IPS-NIHi7 (cell line): ENCODE measurements around the gene CLSTN2.
"Not testable (repeated sequence)": the region's sequence is repeated elsewhere in the genome, so short reads cannot be mapped to it uniquely, and the experiment has no call there.

Experiments
- DNase-seq: peaks from one replicate; pipeline ENCODE4 v3.0.0; 2012; ENCODE audit warnings: mixed read lengths; ENCODE audit errors: extremely low spot score

CLSTN2 gene

GRCh38 chr3:140423146-140423545, 488.2 kb downstream of the CLSTN2 start:
- DNase-seq = no peak

DNA sequence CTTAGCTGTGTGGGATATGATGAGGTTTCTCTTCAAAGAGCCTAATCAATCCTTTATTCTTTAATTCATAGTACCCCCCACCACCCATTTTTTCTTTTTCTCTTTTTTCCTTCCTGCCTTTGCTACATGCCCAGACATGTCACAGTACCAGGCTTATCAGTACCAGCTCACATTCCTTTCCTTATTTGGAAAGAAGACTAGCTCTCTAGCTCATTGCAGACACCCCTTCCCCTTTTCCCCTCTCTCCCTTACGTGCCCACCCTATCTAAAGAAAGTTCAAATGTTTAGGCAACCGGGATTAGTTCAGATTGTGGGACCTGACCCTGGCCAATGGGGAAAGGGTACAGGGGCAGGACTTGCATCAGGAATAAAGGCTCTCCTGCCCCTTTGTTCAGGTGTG, 488.6 kb downstream of the CLSTN2 start:
- not testable (repeated sequence) for DNase-seq

GRCh38 chr3:140424211-140424610, 489.2 kb downstream of the CLSTN2 start:
- no peak for DNase-seq

DNA sequence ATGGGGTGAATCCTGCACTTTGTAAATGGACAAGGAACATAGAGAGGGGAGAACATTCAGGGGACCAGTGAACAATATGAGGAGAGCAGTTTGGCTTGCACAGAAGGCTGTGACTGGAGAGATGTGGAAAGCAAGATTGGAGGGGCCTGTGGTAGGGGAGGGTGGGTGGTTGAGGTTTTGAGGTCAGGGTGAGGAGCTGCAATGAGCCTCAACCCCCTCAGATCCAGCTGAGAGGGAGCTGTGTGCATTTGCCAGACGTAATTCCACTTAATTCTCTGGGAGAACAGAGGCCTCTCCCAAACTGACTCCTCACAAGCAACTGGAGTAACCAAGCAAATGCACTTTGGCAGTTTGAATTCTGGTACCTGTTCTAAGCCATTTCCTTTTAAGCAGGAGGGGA, 489.7 kb downstream of the CLSTN2 start:
- no peak for DNase-seq

- DNase-seq = no peak
Measured at GRCh38 chr3:140427786-140428185, 492.8 kb downstream of the CLSTN2 start.

DNA sequence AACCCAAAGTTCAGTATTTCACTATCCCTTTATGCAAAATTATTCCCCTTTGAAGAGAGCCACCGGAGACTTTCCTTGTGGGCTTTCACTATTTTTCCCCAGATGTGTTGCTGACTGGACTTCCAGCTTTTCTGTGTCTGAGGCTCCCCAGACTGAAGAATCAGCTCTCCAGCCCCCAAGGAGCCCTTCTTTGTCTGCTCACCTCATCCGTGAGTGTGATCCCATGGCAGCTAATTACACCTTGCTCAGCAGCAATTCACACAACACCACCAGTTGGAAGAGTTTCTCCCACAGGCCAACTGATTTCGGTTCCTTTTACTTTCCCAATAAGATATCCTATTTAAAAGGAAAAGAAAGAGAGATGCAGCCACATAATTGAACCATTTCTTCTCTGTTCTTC, 493.4 kb downstream of the CLSTN2 start:
- no peak for DNase-seq

- DNase-seq = no peak
Measured at GRCh38 chr3:140429791-140430190, 494.8 kb downstream of the CLSTN2 start.

DNA sequence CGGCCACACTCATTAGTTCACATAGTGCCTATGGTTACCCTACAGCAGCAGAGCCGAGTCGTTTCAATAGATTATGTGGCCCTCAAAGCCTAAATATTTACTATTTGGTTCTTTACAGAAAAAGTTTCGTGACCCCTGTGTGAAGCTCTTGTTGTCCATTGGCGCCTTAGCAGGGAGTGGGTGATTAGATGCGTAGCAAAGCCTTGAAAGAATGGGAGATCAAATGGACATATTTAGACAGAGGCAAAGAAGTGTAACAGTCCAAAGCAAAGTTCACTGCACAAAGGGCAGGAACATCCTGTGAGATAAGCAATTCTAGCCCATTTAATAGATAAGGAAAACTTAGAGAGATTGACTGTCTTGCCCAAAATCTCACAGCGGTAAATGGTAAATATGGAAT, 495.5 kb downstream of the CLSTN2 start:
- DNase-seq = no peak

DNA sequence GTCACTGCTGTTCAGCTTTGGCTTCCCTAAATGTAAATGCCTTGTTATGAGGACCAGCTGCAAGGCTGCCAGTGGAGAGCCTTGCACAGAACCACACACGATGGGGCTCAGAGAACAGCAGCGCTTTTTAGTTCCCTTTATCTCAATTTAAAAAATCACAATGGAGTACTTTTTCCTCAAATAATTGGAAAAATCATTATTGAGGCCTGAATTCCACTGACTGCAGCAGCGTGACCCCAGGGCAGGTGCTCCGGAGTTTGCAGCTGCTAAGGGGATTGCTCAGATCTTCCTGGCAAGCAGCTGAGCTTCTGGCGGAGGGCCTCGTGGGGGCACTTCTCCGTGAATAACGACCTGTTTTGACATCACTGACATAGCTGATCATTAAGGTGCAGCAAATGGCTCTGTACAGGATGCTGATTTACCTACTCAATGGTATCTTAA, 497.3 kb downstream of the CLSTN2 start:
- DNase-seq = no peak

- no peak for DNase-seq
Measured at GRCh38 chr3:140433431-140433830, 498.4 kb downstream of the CLSTN2 start.

GRCh38 chr3:140434261-140434905, 499.4 kb downstream of the CLSTN2 start:
- DNase-seq = no peak

DNA sequence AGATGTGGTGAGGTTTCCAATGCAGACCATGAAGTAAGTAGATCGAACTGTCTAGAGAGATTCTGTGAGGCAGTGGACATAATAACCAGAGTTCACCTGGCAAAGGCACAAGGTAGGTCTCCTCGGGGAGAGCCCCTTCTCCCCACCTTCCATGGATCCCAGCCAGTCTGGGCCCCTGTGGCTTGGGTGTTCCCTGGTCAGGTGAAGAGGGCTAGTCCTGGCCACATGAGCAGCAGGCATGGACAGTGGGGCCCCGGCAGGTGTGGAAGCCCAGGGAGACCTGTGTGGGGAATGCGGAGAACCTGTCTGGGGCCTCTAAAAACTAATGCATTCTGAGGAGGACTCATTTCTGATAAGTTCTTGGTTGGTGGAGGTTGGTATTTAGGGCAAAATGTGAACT, 501.4 kb downstream of the CLSTN2 start:
- no peak for DNase-seq

DNA sequence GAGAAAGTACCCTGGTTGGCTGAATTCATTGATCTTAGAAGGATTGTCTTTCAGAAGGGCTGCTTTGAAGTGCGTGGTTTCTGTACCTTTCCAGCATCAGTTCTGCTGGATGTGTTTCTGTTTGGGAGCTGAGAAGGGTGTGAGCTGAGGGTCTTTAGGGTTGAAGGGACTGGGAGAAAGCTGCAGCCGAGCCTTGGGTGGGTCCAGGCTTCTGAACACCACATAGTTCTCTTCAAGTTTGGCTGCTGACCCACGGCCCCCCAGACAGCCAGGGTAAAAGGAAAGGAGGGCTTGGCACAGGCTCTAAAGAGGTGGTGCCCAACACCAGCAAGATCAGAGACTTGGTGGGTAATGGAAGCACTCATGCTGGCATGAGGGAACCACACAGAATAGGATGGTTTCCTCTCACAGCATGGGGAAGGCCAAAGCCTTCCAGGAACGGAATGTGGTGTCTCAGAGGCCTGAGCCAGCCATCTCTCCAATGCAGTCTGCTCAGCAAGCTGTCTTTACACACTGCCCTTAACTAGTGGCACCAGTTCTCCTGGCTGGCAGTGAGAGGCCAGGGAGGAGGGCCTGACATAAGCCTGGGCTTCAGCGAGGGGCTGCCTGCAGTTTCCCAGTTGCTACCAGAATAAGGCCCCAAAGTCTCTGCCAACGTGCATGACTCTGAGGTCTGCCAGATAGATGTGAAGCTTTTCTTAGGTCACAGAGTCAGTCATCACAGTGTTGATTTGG, 503.9 kb downstream of the CLSTN2 start:
- DNase-seq = no peak

DNA sequence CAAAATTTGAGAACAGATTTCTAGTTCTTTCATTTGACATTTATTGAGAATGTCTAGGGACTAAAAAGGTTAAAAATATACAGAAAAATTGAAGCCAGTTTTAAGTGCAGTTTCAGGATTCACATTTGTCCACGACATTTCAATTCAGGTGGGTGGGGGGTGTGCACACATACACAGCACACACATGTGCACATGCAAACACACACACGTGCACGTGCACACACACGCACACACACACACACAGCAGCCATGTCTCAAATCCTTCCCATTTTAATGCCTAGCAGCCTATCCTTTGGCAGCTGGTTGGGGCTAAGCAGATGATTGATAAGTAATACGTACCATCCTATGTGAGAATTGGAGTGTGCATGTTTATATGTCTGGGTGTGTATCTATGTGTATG, 504.5 kb downstream of the CLSTN2 start:
- DNase-seq = no peak

DNA sequence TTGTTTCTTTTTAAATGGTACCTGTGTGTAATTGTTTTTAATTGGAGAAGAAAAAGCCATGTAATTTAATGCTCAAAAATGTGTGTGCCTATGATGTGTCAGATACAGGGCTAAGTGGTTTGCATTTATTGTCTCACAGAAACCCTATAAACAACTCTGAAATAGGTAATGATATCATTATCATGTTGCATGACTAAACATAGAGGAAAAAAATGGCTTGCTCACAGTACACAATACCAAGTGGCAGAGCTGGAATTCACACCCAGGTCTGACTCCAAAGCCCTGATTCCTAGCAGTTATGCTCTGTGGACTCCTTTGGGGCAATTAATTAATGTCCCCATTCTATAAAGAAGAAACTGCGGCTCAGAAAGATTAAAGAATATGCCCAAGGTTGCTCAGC, 505.5 kb downstream of the CLSTN2 start:
- no peak for DNase-seq

GRCh38 chr3:140441006-140441405, 506.0 kb downstream of the CLSTN2 start:
- no peak for DNase-seq

DNA sequence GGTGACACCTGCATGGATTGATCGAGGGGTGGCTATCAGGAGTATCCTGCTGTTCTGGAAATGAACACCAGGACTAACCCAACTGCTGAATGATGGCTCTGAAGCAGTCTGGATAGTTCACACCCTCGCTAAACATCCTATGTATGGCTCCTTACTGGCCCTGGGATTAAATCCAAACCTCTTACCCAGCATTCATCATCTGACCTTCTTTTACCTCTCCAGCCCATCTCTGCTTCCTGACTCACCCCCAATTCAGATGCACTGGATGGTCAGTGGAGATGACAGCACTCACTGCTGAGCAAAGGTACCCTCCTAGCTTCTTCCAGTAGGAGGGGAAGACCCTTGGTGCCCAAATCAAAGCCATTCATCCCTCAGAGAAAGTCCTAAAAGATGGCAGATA, 507.6 kb downstream of the CLSTN2 start:
- DNase-seq = no peak

- DNase-seq = no peak
Measured at GRCh38 chr3:140443073-140443472, 508.1 kb downstream of the CLSTN2 start.

GRCh38 chr3:140443806-140444205, 508.8 kb downstream of the CLSTN2 start:
- no peak for DNase-seq

- DNase-seq = no peak
Measured at GRCh38 chr3:140446734-140447133, 511.7 kb downstream of the CLSTN2 start.

- no peak for DNase-seq
Measured at GRCh38 chr3:140447136-140447535, 512.2 kb downstream of the CLSTN2 start.

DNA sequence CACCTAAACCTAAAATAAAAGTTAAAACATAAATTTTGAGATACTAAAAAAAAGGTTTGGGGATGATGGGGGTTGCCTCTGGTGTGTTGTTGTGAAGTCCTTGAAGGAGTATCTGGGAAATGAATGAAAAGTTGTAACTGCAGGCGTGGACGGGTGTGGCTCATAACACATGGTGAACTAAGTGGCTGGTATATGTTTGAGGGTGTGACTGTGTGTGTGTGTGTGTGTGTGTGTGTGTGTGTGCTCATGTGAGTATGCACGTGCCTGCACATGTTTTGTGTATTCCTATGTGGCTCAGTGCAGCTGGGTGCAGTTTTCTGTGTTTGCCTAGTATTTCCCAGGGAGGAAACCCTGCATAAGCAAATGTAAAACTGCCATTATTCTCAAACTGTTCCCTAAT, 513.0 kb downstream of the CLSTN2 start:
- DNase-seq = no peak

DNA sequence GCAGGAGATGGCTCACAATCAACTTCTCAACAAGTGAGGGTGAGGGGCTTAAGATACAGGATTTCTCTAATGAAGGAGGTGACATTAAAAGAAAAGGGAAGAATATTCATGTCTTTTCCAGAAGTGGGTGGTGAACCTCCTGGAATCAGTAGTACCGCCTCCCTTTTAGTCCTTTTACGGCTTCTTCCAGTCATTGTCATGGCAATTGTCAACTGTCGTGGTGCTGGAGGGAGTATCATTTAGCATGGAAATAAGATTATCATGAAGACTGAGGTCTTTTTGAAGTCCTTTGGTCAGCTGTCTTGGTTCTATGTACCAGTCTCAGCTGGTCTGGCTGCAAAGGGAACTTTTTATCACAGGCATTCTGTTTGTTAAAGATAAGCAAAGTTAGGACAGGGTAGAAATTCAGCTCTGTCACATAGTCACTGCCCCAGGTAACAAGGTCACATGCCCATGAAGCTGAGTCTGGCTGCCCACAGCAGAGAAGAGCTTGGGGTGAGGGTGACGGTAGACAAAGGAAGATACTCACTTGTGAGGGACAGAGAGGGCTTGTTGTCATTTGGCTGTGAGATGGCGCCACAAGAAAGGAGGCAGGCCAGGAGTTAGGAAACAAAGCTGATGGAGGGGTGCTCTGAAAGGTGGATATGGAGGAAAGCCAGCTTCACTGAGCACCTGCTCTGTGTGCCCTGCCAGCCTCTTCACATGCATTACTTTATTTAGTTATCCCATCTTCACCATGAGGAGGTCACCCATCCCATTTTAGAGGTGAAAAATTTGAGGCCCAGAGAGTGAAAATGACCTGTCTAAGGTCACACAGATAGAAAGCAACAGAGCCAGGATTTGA, 514.6 kb downstream of the CLSTN2 start:
- DNase-seq = no peak
